Measurements from ENCODE around the gene C6orf132.

DNA sequence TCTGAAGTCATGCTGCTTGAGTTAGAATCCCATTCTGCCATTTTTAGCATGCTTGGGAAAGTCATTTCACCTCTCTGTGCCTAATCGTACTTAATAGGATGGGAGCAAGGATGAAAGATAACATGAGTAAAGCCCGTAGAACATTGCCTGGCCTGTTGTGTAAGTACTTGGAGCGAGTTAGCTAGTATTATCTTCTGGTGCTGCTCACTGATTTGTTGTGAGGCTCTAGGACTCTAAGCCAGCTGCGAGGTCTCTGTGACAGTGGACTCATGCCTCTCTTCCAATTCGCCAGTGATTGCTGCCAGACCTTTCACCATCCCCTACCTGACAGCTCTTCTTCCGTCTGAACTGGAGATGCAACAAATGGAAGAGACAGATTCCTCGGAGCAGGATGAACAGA lies 74.2 kb downstream of the C6orf132 start:
- TF ChIP-seq FOXM1 (IDR thresholded peaks at IDR 0.05; ENCODE audit: borderline replicate concordance) (no peak), FOXK2 (IDR thresholded peaks at IDR 0.05) (no peak), TARDBP (IDR thresholded peaks at IDR 0.05) (no peak), ELF4 (IDR thresholded peaks at IDR 0.05) (no peak), HDGF (IDR thresholded peaks at IDR 0.05; ENCODE audit: borderline replicate concordance) (no peak), NFRKB (IDR thresholded peaks at IDR 0.05) (no peak), SP1 (IDR thresholded peaks at IDR 0.05) (no peak), FOXA1 (IDR thresholded peaks at IDR 0.05) (no peak)

Data from HEK293T (cell line).